ENCODE data around the gene ETFA.
"Not testable (repeated sequence)": the region's sequence is repeated elsewhere in the genome, so short reads cannot be mapped to it uniquely, and the experiment has no call there.

Gene ETFA

DNA sequence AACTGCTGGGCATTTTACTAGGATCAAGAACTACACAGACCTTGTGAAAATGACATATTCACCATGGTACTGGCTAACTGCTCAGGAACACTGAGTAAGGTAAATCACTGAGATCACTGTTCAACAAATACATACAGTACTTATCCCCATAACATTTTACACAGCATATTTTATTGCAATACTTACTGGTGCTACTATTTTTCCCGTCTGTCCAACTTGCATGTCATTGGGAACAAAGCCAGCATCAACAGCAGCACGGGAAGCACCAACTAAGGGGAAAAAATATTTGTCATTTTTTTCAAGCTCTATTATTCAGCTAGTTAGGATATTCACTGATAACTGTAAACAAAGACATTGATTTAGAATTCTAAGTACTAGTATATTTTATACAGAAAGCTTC is 37.0 kb downstream of the ETFA start:
- no peak overlapping the region for H3K4me3 ChIP-seq (replicated peaks; ENCODE audit: low read depth, low read length)
- DNase-seq (ENCODE audit: extremely low read depth, low read depth): no peak
- TF ChIP-seq, protein P1, sequence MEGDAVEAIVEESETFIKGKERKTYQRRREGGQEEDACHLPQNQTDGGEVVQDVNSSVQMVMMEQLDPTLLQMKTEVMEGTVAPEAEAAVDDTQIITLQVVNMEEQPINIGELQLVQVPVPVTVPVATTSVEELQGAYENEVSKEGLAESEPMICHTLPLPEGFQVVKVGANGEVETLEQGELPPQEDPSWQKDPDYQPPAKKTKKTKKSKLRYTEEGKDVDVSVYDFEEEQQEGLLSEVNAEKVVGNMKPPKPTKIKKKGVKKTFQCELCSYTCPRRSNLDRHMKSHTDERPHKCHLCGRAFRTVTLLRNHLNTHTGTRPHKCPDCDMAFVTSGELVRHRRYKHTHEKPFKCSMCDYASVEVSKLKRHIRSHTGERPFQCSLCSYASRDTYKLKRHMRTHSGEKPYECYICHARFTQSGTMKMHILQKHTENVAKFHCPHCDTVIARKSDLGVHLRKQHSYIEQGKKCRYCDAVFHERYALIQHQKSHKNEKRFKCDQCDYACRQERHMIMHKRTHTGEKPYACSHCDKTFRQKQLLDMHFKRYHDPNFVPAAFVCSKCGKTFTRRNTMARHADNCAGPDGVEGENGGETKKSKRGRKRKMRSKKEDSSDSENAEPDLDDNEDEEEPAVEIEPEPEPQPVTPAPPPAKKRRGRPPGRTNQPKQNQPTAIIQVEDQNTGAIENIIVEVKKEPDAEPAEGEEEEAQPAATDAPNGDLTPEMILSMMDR (IDR thresholded peaks at IDR 0.05; ENCODE audit: low read depth, low read length, missing control alignments): no peak

DNA sequence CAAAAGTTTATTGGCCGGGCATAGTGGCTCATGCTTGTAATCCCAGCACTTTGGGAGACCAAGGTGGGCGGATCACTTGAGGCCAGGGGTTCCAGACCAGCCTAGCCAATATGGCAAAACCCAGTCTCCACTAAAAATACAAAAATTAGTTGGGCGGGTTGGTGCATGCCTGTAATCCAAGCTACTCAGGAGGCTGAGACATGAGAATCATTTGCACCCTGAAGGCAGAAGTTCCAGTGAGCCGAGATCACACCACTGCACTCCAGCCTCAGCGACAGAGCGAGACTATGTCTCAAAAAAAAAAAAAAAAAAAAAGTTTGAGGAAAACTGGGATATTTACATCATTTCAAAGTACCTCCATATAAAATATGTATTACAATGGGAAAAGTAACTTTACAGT is 40.4 kb downstream of the ETFA start:
- DNase-seq (ENCODE audit: extremely low read depth, low read depth): no peak
- TF ChIP-seq, protein P1 (IDR thresholded peaks at IDR 0.05; ENCODE audit: low read depth, low read length, missing control alignments): no peak
- no peak overlapping the region for H3K4me3 ChIP-seq (replicated peaks; ENCODE audit: low read depth, low read length)

DNA sequence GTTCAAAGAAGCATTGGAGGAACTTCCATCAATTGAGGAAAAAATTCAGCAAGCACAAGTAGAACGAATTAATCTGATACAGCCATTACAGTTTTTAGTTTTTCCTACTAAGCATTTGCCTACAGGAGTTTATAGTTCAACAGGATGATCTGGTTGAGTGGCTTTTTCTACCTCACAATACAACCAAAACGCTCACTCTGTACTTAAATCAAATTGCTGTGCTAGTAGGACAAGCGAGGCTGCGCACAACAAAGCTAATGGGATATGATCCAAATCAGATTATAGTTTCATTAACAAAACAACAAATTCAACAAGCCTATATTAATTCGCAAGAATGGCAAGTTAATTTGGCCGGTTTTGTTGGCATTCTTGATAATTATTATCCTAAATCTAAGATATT is 44.2 kb downstream of the ETFA start:
- no peak overlapping the region for H3K4me3 ChIP-seq (replicated peaks; ENCODE audit: low read depth, low read length)
- no peak for DNase-seq (ENCODE audit: extremely low read depth, low read depth)
- TF ChIP-seq, protein P1 (IDR thresholded peaks at IDR 0.05; ENCODE audit: low read depth, low read length, missing control alignments): no peak

DNA sequence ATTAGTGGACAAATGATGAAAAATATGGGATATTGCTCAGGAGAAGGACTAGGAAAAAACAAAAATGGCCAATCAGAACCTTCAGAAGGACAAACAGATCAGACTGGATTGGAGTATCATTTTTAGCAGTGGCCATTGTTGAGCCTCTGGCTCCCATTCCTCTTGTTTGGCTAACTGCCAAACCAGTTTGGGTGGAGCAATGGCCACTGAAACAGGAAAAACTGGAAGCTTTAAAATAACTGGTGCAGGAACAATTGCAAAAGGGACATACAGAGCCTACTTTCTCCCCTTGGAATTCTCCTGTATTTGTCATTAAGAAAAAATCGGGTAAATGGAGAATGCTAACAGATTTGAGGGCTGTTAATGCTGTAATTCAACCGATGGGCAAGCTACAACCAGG is 45.5 kb downstream of the ETFA start:
- H3K4me3 ChIP-seq (replicated peaks; ENCODE audit: low read depth, low read length); DNase-seq (ENCODE audit: extremely low read depth, low read depth): not testable (repeated sequence)

DNA sequence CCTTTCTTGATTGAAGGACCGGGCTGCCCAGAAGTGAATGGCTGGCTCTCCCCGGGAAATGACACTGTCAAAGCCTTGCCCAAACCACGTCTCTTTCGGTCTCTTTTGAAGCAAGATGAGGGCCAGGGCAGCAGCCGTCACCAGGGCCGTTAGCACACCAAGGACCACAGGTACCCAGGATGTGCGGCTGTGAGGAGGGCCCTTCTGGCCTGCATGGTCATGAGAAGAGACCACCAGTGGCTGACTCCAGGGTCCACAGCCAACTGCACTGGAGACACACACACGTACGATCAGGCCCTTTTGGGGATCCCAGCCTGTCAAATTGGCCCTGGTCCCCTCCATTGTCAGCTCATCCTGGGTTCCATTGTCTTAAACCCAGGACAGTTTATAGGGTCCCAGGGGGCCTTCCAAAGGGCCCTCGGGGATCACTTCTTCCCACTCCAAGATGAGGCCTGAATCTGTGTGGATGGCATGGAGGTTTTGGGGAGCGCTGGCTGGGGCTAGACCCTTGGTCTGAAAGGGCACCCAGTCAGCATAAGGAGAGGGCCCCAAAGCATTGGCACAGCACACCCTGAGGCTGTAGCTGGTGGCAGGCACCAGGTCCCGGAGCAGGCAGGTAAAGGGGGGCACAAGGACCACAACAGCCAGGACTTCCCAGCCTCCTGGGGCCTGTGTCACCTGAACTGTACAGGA is 50.9 kb downstream of the ETFA start:
- DNase-seq (ENCODE audit: extremely low read depth, low read depth): no peak
- TF ChIP-seq, protein P1 (IDR thresholded peaks at IDR 0.05; ENCODE audit: low read depth, low read length, missing control alignments): no peak
- no peak overlapping the region for H3K4me3 ChIP-seq (replicated peaks; ENCODE audit: low read depth, low read length)

DNA sequence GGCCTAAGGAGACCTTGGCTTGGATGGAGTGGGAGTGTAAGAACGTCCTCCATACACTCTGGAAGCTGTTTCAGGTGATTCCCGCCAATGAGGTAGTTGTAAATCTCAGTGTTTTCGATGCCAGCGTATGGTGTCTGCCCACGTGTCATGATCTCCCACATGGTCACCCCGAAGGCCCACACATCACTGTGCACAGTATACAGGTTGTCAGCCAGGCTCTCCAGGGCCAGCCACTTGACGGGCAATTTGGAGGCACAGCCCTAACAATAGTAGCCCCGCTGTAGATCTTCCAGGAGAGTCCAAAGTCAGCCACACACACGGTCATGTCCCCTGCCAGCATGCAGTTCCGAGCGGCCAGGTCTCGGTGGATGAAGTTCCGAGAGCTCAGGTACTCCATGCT is 51.9 kb downstream of the ETFA start:
- no peak overlapping the region for H3K4me3 ChIP-seq (replicated peaks; ENCODE audit: low read depth, low read length)
- TF ChIP-seq, protein P1 (IDR thresholded peaks at IDR 0.05; ENCODE audit: low read depth, low read length, missing control alignments): no peak
- DNase-seq (ENCODE audit: extremely low read depth, low read depth): no peak

DNA sequence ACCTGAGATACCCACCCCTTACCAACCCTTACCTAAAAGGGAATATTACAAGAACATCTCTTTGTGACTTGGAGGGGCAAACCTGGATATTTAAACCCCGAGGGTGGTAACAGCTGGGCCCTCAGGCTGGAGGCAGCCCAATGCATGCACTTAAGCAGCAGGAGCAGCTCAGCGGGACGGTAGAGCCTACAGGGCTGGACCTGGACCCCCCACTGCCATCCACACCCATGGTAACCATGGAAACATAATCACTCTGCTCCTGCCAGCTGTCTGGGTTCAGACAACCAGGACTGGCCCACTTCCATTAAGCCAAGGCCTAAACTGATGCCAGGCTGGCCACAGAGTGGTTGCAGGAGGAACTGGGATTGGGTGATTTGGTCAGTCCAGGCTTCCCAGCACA is 52.8 kb downstream of the ETFA start:
- no peak for DNase-seq (ENCODE audit: extremely low read depth, low read depth)
- no peak overlapping the region for H3K4me3 ChIP-seq (replicated peaks; ENCODE audit: low read depth, low read length)
- TF ChIP-seq, protein P1 (IDR thresholded peaks at IDR 0.05; ENCODE audit: low read depth, low read length, missing control alignments): no peak

Data from HFF-Myc (cell line).